ENCODE measurements around the gene SPSB1.

SPSB1 gene

DNA sequence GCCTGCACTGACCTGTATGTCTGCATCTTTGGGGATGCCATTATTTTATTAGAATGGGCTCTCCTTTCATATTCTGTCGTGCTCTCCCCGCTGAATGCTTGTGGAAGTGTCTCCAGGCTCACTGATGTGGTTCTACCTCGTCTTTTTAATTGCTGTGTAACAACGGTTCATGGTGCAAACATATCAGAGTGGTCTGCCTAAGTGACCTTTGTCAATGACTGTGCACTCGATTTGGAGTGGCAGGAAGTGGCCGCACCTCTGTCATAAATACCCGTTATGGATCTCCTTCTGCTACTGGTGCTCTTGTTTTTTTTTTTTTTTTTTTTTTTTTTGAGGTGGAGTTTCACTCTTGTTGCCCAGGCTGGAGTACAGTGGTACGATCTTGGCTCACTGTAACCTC, 38.3 kb downstream of the SPSB1 start:
- TF ChIP-seq, protein P1, sequence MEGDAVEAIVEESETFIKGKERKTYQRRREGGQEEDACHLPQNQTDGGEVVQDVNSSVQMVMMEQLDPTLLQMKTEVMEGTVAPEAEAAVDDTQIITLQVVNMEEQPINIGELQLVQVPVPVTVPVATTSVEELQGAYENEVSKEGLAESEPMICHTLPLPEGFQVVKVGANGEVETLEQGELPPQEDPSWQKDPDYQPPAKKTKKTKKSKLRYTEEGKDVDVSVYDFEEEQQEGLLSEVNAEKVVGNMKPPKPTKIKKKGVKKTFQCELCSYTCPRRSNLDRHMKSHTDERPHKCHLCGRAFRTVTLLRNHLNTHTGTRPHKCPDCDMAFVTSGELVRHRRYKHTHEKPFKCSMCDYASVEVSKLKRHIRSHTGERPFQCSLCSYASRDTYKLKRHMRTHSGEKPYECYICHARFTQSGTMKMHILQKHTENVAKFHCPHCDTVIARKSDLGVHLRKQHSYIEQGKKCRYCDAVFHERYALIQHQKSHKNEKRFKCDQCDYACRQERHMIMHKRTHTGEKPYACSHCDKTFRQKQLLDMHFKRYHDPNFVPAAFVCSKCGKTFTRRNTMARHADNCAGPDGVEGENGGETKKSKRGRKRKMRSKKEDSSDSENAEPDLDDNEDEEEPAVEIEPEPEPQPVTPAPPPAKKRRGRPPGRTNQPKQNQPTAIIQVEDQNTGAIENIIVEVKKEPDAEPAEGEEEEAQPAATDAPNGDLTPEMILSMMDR (conservative IDR thresholded peaks at IDR 0.05; ENCODE audit: low read depth) = no peak
- CTCF ChIA-PET = no interaction called here
- H3K27ac ChIP-seq = peak overlapping the region; percentile 64

DNA sequence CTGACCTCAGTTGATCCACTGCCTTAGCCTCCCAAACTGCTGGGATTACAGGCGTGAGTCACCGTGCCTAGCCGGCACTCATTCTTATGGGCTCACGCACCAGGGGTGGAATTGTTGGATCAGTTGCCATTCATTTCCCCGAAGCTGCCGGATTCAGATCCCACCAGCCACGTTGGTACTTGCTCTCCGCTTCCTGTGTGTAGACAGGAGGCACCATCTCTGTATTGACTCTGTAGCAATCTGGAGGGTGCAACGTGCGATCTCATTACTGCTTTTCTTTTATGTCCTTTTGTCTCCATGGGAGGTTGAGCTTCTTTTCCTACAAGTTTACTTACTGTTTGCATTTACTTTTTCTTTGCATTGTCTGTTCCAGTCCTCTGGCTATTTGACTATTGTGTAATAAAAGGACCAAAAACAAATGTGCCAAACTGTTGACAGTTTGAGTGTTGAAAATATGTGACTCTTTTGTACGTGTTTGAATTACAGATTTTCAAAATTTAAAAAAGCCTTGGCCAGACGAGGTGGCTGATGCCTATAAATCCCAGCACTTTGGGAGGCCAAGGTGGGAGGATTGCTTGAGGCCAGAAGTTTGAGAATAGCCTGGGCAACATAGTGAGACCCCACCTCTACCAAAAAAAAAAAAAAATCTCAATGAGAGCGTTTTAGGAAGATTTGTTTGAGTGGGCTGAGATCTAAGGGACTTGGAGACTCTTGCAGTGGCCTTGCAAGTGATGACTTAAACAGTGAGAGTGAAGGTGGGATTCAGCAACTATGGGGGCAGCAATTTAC, 39.1 kb downstream of the SPSB1 start:
- peak overlapping the region; percentile 64 for H3K27ac ChIP-seq

More for the DNA sequence above, 38.3 kb downstream of the SPSB1 start:
- POLR2A ChIA-PET (ENCODE audit: low non-redundant PET) = no interaction called here
- no peak for DNase-seq (ENCODE audit: low spot score)

DNA sequence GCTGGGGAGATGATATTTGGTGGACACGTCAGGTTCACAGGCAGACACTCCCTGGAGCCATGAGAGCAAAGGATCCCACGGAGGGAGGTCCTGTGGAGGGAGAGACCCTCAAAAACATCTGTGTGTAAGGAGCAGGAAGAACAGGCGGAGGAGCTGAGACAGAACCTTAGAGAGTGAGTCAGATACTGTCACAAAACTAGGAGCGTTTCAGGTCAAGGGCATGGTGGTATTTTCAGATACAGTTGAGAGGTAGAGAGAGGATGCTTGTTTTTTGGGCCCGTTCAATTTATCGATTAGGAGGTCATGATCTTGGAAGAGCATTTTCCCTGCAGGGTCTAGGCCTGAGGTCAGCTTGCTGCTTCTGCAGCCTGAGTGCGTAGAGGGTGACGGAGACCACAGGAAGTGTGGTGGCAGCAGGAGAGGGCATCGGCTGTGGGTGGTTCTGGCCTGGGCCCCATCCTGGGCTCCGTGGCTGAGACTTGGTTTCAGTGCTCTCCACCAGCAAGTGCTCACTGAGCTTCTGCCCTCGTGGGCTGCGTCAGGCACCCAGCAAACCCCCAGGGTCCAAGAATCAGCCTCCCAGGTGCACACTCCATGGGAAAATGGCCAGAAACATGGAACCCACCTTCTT, 39.9 kb downstream of the SPSB1 start:
- CTCF ChIA-PET = no interaction called here
- TF ChIP-seq, protein P1 (conservative IDR thresholded peaks at IDR 0.05; ENCODE audit: low read depth) = no peak
- POLR2A ChIA-PET (ENCODE audit: low non-redundant PET) = no interaction called here
- H3K27ac ChIP-seq = peak overlapping the region; percentile 12; the same call in 1 of the 2 replicates
- DNase-seq (ENCODE audit: low spot score) = no peak

More for the DNA sequence above, 39.1 kb downstream of the SPSB1 start:
- CTCF ChIA-PET = no interaction called here
- POLR2A ChIA-PET (ENCODE audit: low non-redundant PET) = interaction anchor here (0.6 kb wide), 1 partner anchor 11 kb away, joined by 3 read pairs; no protein-coding TSS in a partner anchor
- no peak for DNase-seq (ENCODE audit: low spot score)
- TF ChIP-seq, protein P1 (conservative IDR thresholded peaks at IDR 0.05; ENCODE audit: low read depth) = no peak

DNA sequence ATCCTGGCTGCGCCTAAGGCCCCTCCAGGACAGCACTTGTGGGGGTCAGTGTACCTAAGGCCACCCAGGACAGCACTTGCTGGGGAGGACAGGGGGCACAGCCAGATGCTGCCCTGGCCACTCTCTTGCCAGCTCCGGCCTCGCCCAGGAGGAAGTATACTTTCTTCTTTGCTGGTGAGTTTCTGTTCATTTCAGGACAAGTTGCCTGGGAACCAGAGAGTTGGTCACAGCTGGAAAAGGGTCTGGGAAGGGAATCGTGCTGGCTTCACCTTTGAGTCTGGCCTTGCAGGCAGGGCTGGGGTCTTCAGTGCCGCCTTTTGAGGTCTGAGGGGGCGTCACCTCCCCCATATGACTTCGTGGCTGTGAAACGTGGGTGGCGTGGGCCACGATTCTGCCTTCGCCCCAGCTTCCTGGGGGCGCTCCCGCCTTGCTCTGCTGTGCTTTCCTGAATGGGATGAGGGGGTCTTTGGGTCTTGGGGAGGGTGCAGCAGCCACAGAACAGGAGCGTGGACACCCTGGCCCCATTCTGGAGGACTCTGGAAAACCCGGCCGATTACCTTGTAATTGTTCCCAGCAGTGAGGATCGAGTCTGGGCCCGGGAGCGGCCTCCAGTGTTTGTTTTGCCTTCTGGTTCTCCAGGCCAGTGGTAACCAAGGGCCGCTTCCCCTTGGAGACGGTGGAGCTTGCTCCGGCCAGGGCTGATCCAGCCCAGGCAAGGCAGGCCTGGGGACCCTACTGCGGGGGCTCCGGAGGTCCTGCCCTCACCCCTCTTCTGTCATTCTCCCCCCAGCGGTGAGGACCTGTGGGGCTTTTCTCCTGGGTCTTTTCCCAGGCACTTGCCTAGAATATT, 45.9 kb downstream of the SPSB1 start:
- POLR2A ChIA-PET (ENCODE audit: low non-redundant PET) = no interaction called here
- TF ChIP-seq, protein P1 (conservative IDR thresholded peaks at IDR 0.05; ENCODE audit: low read depth) = no peak
- peak overlapping the region; percentile 83 for H3K27ac ChIP-seq
- CTCF ChIA-PET = no interaction called here
- no peak for DNase-seq (ENCODE audit: low spot score)

DNA sequence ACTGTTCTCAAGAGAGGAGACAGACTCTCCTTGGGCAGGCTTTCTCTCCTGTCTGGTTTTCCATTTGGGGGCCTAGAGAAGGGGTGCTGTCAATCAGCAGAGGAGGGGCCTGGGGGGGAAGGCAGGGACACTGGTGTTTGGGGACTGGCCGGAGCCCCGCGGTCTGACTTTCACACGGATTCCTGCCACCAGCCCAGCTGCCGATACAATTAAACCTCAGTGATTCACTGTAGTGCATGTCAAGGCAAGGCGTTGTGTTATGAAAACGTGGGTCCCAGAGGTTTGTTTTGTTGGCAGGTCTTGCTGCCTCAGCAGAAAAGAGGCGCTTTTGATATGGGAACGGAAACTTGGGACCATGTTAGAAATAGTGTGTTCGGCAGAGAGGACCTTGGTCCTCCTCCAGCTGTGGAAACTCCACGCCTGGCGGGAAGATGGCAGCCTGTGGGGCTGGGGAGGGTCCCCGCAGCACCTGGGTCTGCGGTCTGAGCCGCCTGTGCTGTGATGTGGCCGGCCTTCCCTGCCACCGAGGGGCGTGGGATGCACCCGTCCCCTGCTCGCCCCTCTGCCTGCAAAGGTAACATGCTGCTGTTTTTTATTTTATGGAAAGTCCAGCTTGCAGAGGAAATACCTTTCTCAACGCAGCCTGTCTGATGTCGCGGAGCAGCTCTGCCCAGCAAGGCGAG, 47.6 kb downstream of the SPSB1 start:
- TF ChIP-seq, protein P1 (conservative IDR thresholded peaks at IDR 0.05; ENCODE audit: low read depth) = no peak
- CTCF ChIA-PET = interaction anchor here (0.6 to 1.1 kb wide), 3 partner anchors 85 to 525 kb away, joined by 3 to 10 read pairs (median 3); no protein-coding TSS in a partner anchor
- peak; percentile 75 for DNase-seq (ENCODE audit: low spot score)
- peak overlapping the region; percentile 83 for H3K27ac ChIP-seq
- POLR2A ChIA-PET (ENCODE audit: low non-redundant PET) = no interaction called here
